Activated naive CD4-positive, alpha-beta T cell treated with anti-CD3 and anti-CD28 coated beads, Interleukin-2, amount 10 ng/mL, durations not matched to agents 7 days and 5 days (primary cell): ENCODE data around the gene PLXNA1.
A peak's percentile ranks its signal among the peaks of the same experiment; 100 is the strongest.

Experiments
- CTCF ChIA-PET: fragments of 350-600 bp; sonication (Branson Sonifier 250); formaldehyde crosslinking; loops from one replicate; lab custom pipeline; 2021; ENCODE audit warnings: antibody characterized with exemption; lab: Charles Lee
- DNase-seq: peaks from one replicate; pipeline ENCODE4 v3.0.0-alpha.2; 2020
- H3K27ac Mint-ChIP-seq: one replicate; pipeline ENCODE4 v1.8.0; 2021; ENCODE audit warnings: mild to moderate bottlenecking, moderate library complexity, mixed read lengths
- H3K27me3 Mint-ChIP-seq: one replicate; pipeline ENCODE4 v1.8.0; 2021; ENCODE audit warnings: mild to moderate bottlenecking, mixed read lengths
- H3K36me3 Mint-ChIP-seq: one replicate; pipeline ENCODE4 v1.8.0; 2021; ENCODE audit warnings: mixed read lengths
- H3K4me1 Mint-ChIP-seq: one replicate; pipeline ENCODE4 v1.8.0; 2021; ENCODE audit warnings: mixed read lengths
- H3K4me3 Mint-ChIP-seq: one replicate; pipeline ENCODE4 v1.8.0; 2021; ENCODE audit warnings: mild to moderate bottlenecking, moderate library complexity, mixed read lengths
- H3K9me3 Mint-ChIP-seq: one replicate; pipeline ENCODE4 v1.8.0; 2021; ENCODE audit warnings: mixed read lengths

The PLXNA1 gene

GRCh38 chr3:126957776-126958637, 24.9 kb upstream of the PLXNA1 start:
- Mint-ChIP-seq H3K4me3 (no peak overlapping the region), H3K27ac (no peak overlapping the region), H3K4me1 (no peaks in the 10 kb centered on the region), H3K27me3 (no peaks in the 10 kb centered on the region), H3K36me3 (no peaks in the 10 kb centered on the region), H3K9me3 (no peaks in the 10 kb centered on the region)
- DNase-seq = no peak
- CTCF ChIA-PET = no interaction called here

- Mint-ChIP-seq H3K4me3 (no peak overlapping the region), H3K9me3 (no peaks in the 10 kb centered on the region), H3K4me1 (no peaks in the 10 kb centered on the region), H3K36me3 (no peaks in the 10 kb centered on the region), H3K27ac (no peak overlapping the region), H3K27me3 (no peaks in the 10 kb centered on the region)
- CTCF ChIA-PET = no interaction called here
- no peak for DNase-seq
These were observed 24.3 kb upstream of the PLXNA1 start for GRCh38 chr3:126958638-126959085.

GRCh38 chr3:126959136-126959920, 23.6 kb upstream of the PLXNA1 start:
- no peaks in the 10 kb centered on the region for H3K36me3 Mint-ChIP-seq
- no peaks in the 10 kb centered on the region for H3K9me3 Mint-ChIP-seq
- H3K4me3 Mint-ChIP-seq = no peak overlapping the region
- no peak for DNase-seq
- CTCF ChIA-PET = no interaction called here
- H3K27ac Mint-ChIP-seq = peak overlapping the region; percentile 29
- H3K27me3 Mint-ChIP-seq = no peaks in the 10 kb centered on the region
- no peaks in the 10 kb centered on the region for H3K4me1 Mint-ChIP-seq

- Mint-ChIP-seq H3K9me3 (no peaks in the 10 kb centered on the region), H3K4me1 (no peaks in the 10 kb centered on the region), H3K4me3 (no peak overlapping the region), H3K27me3 (no peaks in the 10 kb centered on the region), H3K27ac (no peak overlapping the region), H3K36me3 (no peaks in the 10 kb centered on the region)
- DNase-seq = peak; percentile 13
- CTCF ChIA-PET = no interaction called here
These were observed 22.9 kb upstream of the PLXNA1 start for GRCh38 chr3:126959921-126960603.

GRCh38 chr3:126960604-126960995, 22.3 kb upstream of the PLXNA1 start:
- H3K4me3 Mint-ChIP-seq = no peak overlapping the region
- no peak overlapping the region for H3K27ac Mint-ChIP-seq
- CTCF ChIA-PET = no interaction called here
- DNase-seq = peak; percentile 15
- no peaks in the 10 kb centered on the region for H3K4me1 Mint-ChIP-seq
- H3K36me3 Mint-ChIP-seq = no peaks in the 10 kb centered on the region
- no peaks in the 10 kb centered on the region for H3K27me3 Mint-ChIP-seq
- H3K9me3 Mint-ChIP-seq = no peaks in the 10 kb centered on the region

GRCh38 chr3:126961191-126961790, 21.6 kb upstream of the PLXNA1 start:
- CTCF ChIA-PET = no interaction called here
- Mint-ChIP-seq H3K27ac (no peak overlapping the region), H3K9me3 (no peaks in the 10 kb centered on the region), H3K36me3 (no peaks in the 10 kb centered on the region), H3K27me3 (no peaks in the 10 kb centered on the region), H3K4me1 (no peaks in the 10 kb centered on the region), H3K4me3 (no peak overlapping the region)
- no peak for DNase-seq

- H3K4me3 Mint-ChIP-seq = no peak overlapping the region
- no peaks in the 10 kb centered on the region for H3K36me3 Mint-ChIP-seq
These were observed 21.0 kb upstream of the PLXNA1 start for GRCh38 chr3:126961791-126962461.

GRCh38 chr3:126962756-126963155, 20.2 kb upstream of the PLXNA1 start:
- H3K9me3 Mint-ChIP-seq = no peaks in the 10 kb centered on the region
- H3K4me3 Mint-ChIP-seq = no peak overlapping the region
- no peak overlapping the region for H3K27ac Mint-ChIP-seq
- no peaks in the 10 kb centered on the region for H3K27me3 Mint-ChIP-seq
- CTCF ChIA-PET = interaction anchor here (0.6 kb wide), 1 partner anchor 1646 kb away, joined by 3 read pairs; no protein-coding TSS in a partner anchor
- no peaks in the 10 kb centered on the region for H3K36me3 Mint-ChIP-seq
- DNase-seq = no peak
- no peaks in the 10 kb centered on the region for H3K4me1 Mint-ChIP-seq

More at GRCh38 chr3:126961791-126962461, 21.0 kb upstream of the PLXNA1 start:
- no peak overlapping the region for H3K27ac Mint-ChIP-seq
- peak; percentile 13 for DNase-seq
- H3K4me1 Mint-ChIP-seq = no peaks in the 10 kb centered on the region
- H3K9me3 Mint-ChIP-seq = no peaks in the 10 kb centered on the region
- H3K27me3 Mint-ChIP-seq = no peaks in the 10 kb centered on the region
- CTCF ChIA-PET = no interaction called here

- CTCF ChIA-PET = interaction anchor here (0.6 kb wide), 1 partner anchor 1646 kb away, joined by 3 read pairs; no protein-coding TSS in a partner anchor
- Mint-ChIP-seq H3K27ac (no peak overlapping the region), H3K4me1 (no peaks in the 10 kb centered on the region), H3K4me3 (no peak overlapping the region), H3K36me3 (no peaks in the 10 kb centered on the region), H3K27me3 (no peaks in the 10 kb centered on the region), H3K9me3 (no peaks in the 10 kb centered on the region)
- no peak for DNase-seq
These were observed 19.4 kb upstream of the PLXNA1 start for GRCh38 chr3:126963261-126964190.

GRCh38 chr3:126964261-126964660, 18.7 kb upstream of the PLXNA1 start:
- H3K9me3 Mint-ChIP-seq = no peaks in the 10 kb centered on the region
- H3K27me3 Mint-ChIP-seq = no peaks in the 10 kb centered on the region
- no peak overlapping the region for H3K27ac Mint-ChIP-seq
- H3K4me3 Mint-ChIP-seq = no peak overlapping the region
- no peaks in the 10 kb centered on the region for H3K4me1 Mint-ChIP-seq
- CTCF ChIA-PET = no interaction called here
- H3K36me3 Mint-ChIP-seq = no peaks in the 10 kb centered on the region
- no peak for DNase-seq

GRCh38 chr3:126964950-126965349, 18.0 kb upstream of the PLXNA1 start:
- Mint-ChIP-seq H3K27ac (no peak overlapping the region), H3K27me3 (no peaks in the 10 kb centered on the region), H3K9me3 (no peaks in the 10 kb centered on the region), H3K4me1 (no peaks in the 10 kb centered on the region), H3K4me3 (no peak overlapping the region), H3K36me3 (no peaks in the 10 kb centered on the region)
- CTCF ChIA-PET = no interaction called here
- DNase-seq = no peak

- Mint-ChIP-seq H3K36me3 (no peaks in the 10 kb centered on the region), H3K9me3 (no peaks in the 10 kb centered on the region), H3K27ac (no peak overlapping the region), H3K4me3 (no peak overlapping the region), H3K27me3 (peaks cover 2% of the 10 kb centered on the region), H3K4me1 (no peaks in the 10 kb centered on the region)
- DNase-seq = no peak
- CTCF ChIA-PET = interaction anchor here (0.5 kb wide), 1 partner anchor 111 kb away, joined by 3 read pairs; no protein-coding TSS in a partner anchor
These were observed 17.3 kb upstream of the PLXNA1 start for GRCh38 chr3:126965526-126966080.
